ENCODE measurements around the gene DNAJC1. TPM values are rescaled to one million over a fixed set of nuclear protein-coding genes. Genes with fewer than 3 reads are reported as not detected.
"Not testable (repeated sequence)": the region's sequence is repeated elsewhere in the genome, so short reads cannot be mapped to it uniquely, and the experiment has no call there.

Gene DNAJC1
- polyA plus RNA-seq, 4 donors: 26.6 to 32.3 (median 29.7) TPM

GRCh38 chr10:21834574-21834973 is 169.0 kb downstream of the DNAJC1 start:
- not testable (repeated sequence) for DNase-seq (ENCODE audit: low read depth in 4 of 4, low spot score in 2 of 4)

- no peak for DNase-seq (ENCODE audit: low read depth in 4 of 4, low spot score in 2 of 4)
These were observed 170.8 kb downstream of the DNAJC1 start for GRCh38 chr10:21832821-21833130.

DNA sequence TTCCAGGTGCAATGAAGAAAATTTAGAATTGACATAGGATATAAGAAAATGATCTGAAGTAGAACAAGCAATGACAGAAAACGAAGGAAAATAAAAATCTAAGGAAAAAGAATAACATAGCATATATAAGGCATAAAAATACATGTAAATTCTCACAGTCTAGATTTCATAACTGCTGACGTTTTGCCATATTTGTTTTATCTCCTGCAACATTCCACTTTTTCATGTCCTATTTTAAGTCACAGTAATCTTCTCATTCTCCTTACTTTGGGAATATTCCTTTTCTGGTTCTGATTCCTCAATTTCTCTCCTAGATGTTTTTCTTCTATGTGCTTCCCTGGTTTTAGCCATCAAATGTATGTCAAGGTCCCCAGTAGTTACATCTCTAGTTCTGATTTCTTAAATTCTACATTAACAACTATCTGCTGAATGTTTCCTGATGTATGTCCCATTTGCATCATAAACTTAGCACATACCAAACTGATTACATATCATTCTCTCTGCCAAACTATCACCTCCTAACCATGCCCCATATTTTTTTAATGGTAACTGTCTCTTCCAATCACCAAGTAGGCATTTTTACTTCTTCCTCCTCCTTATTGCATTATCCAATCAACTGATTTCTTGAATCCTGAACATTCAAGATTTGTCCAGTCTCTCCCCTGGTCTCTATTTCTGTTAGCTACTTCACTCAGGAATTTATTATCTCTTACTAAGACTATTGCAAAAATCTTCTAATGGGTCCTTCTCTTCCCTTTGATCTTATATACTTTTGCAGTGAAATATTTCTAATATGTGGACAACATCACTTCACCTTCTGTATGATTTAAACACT is 171.3 kb downstream of the DNAJC1 start:
- DNase-seq (ENCODE audit: low read depth in 4 of 4, low spot score in 2 of 4): no peak

GRCh38 chr10:21830037-21830436 is 173.5 kb downstream of the DNAJC1 start:
- no peak for DNase-seq (ENCODE audit: low read depth in 4 of 4, low spot score in 2 of 4)

DNA sequence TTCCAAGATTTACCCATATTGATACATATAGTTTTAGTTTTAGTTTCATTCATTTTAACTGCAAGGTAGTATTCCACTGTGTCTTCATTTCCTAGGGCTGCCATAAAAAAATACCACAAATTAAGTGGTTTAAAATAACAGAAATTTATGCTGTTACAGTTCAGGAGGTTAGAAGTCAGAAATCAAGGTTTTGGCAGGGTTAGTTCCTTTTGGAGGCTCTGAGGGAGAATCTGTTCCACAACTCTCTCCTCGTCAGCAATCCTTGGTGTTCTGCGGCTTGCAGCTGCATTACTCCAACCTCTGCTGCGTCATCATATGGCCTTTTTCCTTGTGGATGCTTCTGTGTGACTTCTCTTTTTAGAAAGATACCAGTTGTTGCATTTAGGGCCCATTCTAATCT is 176.2 kb downstream of the DNAJC1 start:
- no peak for DNase-seq (ENCODE audit: low read depth in 4 of 4, low spot score in 2 of 4)

DNA sequence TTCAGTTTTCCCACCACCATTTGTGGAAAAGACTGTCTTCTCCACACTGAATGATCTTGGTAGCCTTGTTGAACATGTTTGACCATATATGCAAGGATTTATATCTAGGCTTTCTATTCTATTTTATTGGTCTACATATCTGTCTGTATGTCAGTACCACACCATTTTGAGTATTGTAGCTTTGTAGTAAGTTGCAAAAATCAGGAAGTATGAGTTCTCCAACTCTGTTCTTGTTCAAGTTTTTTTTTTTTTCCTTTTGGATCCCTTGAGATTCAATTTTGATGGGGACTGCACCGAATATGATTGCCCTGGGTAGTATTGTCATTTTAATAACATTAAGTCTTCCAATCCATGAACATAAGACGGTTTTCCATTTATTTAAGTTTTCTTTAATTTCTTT is 176.8 kb downstream of the DNAJC1 start:
- no peak for DNase-seq (ENCODE audit: low read depth in 4 of 4, low spot score in 2 of 4)

GRCh38 chr10:21825345-21825744 is 178.2 kb downstream of the DNAJC1 start:
- DNase-seq (ENCODE audit: low read depth in 4 of 4, low spot score in 2 of 4): no peak

DNA sequence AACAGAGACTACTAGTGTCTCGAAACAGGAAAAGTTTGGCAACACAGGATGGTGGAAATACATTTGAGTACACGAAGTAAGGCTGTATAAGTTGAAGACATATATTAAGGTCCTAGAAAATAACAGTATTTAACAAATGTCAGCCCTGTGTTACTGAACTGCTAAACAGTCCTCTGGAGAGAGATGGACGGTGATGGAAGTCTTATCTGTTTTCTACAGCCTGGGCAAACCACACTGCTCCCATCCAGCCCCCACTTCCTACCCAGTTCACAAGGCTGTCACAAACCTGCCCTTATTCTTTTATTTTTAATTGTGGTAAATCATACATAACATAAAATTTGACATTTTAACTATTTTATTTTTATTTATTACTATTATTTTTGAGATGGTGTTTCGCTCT is 179.1 kb downstream of the DNAJC1 start:
- DNase-seq (ENCODE audit: low read depth in 4 of 4, low spot score in 2 of 4): no peak

DNA sequence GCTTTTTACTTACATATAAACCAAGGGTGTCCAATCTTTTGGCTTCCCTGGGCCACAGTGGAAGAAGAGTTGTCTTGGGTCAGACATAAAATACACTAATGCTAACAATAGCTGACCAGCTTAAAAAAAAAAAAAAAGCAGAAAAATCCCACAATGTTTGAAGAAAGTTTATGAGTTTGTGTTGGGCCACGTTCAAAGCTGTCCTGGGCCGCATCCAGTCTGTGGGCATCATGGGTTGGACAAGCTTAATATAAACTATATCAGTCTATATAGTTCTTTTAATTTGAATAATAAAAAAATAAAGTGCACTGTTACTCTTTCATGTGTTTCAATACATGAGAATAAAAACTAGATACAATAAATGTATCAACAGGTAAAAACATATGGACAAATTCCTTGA is 179.9 kb downstream of the DNAJC1 start:
- DNase-seq (ENCODE audit: low read depth in 4 of 4, low spot score in 2 of 4): no peak

- DNase-seq (ENCODE audit: low read depth in 4 of 4, low spot score in 2 of 4): not testable (repeated sequence)
These were observed 181.3 kb downstream of the DNAJC1 start for GRCh38 chr10:21822273-21822672.

DNA sequence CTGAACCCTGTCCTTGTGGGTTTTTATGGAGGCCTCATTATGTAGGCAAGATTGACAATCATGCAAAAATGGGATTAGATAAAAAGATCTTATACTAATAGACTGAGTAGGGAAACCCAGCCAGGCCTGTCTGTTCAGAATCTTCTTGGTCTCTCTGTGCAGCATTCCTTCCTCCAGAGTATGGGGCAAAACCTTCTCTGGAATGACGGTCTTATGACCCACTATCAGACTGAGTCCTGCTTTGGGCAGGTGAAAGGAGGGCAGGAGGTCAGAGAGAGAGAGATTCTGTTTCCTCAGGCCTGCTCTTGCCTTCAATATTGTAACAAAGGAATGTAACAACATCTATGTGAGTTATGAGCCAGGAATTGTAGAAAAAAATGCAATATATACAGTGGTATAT is 182.6 kb downstream of the DNAJC1 start:
- DNase-seq (ENCODE audit: low read depth in 4 of 4, low spot score in 2 of 4): no peak

DNA sequence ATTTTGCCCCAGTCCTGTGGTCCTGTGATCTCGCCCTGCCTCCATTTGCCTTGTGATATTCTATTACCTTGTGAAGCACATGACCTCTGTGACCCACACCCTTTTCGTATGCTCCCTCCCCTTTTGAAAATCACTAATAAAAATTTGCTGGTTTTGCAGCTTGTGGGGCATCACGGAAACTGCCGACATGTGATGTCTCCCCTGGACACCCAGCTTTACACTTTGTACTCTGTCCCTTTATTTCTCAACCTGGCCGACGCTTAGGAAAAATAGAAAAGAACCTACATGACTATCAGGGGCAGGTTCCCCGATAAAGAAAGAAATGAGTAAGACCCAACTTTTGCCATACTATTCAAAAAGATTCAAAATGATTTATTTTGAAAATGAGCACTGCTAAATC is 185.1 kb downstream of the DNAJC1 start:
- DNase-seq (ENCODE audit: low read depth in 4 of 4, low spot score in 2 of 4): not testable (repeated sequence)

- no peak for DNase-seq (ENCODE audit: low read depth in 4 of 4, low spot score in 2 of 4)
These were observed 188.7 kb downstream of the DNAJC1 start for GRCh38 chr10:21814866-21815265.

GRCh38 chr10:21813946-21814345 is 189.6 kb downstream of the DNAJC1 start:
- DNase-seq (ENCODE audit: low read depth in 4 of 4, low spot score in 2 of 4): no peak

DNA sequence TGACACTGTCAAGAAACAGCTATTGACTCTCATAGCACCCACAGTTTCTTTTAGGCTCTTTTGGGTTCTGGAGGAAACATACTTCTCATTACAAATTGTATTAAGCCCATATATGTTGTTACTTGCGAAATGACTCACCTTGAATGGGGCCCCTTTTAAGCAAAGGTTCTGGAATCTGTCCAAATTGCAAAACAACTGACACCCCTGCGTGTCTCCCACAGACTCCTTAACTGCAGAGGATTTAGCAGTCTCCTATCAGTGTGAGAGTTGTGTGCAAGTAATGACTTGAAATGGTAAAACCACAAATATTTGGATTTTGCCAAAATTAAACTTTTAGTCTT is 192.3 kb downstream of the DNAJC1 start:
- DNase-seq (ENCODE audit: low read depth in 4 of 4, low spot score in 2 of 4): no peak

GRCh38 chr10:21810582-21811244 is 192.8 kb downstream of the DNAJC1 start:
- DNase-seq (ENCODE audit: low read depth in 4 of 4, low spot score in 2 of 4): no peak

DNA sequence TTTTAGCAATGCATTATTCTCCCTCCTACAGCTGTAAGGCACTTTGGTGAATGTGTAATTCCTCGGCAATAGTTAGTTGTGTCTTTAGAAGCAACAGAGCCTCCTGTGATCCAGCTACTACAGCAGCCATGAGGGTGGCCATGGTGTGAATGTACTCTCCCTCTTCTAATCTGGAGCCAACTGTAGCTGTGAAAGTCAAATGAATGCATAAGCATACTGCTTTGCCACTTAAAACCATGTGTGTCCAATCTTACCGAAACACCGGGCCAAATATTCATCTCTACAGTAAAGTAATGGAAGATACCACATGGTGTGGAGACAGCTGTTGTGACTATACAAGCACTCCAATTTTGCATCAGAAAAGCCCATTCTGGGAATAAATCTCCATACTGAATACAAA is 195.0 kb downstream of the DNAJC1 start:
- DNase-seq (ENCODE audit: low read depth in 4 of 4, low spot score in 2 of 4): no peak

DNA sequence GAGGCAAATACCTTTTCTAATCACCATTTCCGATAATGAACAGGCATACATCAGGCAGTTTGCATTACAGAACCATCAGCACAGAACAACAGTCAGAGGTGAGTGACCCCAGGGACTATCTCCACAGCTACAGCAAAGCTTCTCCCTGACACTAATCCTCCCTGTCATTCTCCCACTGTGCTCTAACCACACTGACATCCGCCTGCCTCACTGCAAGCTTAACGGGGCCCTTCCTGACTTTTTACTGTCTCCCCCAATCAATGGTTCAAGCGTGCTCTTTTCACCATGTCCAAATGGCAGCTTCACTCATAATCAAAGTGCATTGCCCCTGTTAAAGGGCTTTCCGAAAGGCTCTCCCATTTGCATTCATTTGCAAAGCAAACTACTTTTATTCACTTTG is 196.3 kb downstream of the DNAJC1 start:
- no peak for DNase-seq (ENCODE audit: low read depth in 4 of 4, low spot score in 2 of 4)

GRCh38 chr10:21803374-21803773 is 200.2 kb downstream of the DNAJC1 start:
- no peak for DNase-seq (ENCODE audit: low read depth in 4 of 4, low spot score in 2 of 4)

GRCh38 chr10:21801609-21802008 is 201.9 kb downstream of the DNAJC1 start:
- DNase-seq (ENCODE audit: low read depth in 4 of 4, low spot score in 2 of 4): no peak

DNA sequence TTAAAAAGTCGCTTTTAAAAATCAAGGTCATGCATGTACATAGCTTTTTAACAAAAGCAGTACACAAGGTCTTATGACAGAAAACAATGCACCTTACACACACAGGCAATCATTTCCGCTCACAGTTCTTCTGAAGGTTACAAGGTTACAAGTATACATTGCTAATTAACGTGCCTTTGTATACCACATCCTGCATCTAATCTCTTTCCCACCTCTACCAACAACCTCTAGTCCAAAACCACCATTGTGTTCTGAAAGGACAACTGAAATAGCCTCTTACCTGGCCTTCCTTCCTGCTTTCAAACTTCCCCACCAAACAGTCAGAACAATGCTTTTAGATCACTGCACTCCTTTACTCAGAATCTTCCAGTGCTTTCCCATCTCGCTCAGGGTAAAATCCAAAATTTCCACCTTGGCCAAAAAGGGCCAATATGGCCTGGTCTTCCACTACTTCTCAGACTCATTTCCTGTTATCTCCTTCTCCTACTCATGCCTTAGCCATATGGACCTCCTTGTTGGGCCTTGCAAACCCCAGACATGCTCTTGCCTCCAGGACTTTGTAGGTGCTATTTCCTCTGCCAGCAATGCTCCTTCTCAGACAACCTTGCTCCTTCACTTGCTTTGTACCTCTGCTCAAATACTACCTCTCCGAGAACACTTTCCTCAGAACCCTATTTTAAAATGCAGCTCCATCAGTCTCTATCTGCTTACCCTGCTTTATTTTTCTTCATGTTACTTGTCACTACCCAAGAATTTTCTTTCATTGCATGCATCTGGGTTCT is 205.4 kb downstream of the DNAJC1 start:
- no peak for DNase-seq (ENCODE audit: low read depth in 4 of 4, low spot score in 2 of 4)

GRCh38 chr10:21797533-21797932 is 206.0 kb downstream of the DNAJC1 start:
- no peak for DNase-seq (ENCODE audit: low read depth in 4 of 4, low spot score in 2 of 4)

All from left renal cortex interstitium (tissue), 4 donors.